Measurements from ENCODE around the gene FAXDC2.

Gene FAXDC2, protein sequence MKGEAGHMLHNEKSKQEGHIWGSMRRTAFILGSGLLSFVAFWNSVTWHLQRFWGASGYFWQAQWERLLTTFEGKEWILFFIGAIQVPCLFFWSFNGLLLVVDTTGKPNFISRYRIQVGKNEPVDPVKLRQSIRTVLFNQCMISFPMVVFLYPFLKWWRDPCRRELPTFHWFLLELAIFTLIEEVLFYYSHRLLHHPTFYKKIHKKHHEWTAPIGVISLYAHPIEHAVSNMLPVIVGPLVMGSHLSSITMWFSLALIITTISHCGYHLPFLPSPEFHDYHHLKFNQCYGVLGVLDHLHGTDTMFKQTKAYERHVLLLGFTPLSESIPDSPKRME

DNA sequence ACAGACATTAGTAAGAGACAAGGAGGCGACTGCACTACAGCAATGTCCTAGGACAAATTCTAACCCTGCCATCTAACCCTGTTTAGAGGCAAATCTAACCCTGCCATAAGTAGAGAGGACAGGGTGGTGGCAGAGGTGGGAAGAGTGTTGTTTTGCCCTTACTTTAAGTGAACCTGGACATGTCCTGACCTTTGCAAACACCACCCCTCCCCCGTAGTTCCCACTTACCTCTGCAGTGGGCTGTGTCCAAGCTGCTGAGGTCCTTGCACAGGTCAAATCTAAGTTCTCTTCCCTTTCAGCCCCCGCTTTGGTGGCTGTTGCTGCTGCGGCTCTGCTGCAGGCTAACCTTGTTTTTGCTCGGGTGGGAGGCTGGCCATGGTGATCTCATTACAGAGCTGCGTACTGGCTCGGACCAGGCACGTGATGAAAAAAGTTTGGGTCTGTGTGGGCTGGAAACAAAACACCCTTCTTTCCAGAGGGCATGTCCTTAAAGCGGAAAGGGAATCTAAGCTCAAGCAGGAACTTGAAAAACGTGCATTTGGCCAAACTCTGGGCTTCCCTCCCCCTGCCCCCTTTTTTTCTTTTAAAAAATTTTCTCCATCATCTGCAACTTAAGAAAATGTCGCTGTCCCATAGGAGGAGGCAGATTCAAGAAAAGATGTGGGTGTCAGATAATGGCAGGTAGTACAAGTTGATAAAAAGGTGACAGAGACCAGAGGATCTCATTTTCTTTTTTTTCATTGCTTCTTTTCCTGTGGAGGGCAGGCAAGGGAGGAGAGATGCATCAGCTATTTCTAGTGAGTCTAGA lies at the start of gene FAXDC2:
Gene FAXDC2, minus strand, starts transcription at position 349 of the 808 bp plus-strand sequence. CDS start 12,425 bp downstream, outside the sequence.
- DNase-seq (ENCODE audit: low read depth), result no peak

DNA sequence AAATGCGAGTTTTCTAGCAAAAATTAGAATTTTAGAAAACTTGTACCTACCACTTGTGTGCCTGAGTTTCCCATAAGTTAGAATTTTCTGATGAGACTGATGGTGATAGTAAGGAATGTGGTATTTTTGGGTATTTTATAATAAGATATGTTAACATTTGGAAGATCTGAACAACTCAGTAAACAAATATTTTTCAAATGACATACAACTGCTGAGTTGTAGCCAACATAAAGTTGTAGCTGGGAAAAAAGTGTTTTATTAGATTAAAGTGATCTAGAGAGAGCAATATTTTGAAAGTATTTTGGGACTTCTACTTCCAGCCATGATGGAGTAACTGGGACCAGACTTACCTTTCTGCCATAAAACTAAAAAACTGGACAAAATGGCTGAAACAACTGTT lies 49.7 kb upstream of the FAXDC2 start:
- DNase-seq (ENCODE audit: low read depth), result no peak

DNA sequence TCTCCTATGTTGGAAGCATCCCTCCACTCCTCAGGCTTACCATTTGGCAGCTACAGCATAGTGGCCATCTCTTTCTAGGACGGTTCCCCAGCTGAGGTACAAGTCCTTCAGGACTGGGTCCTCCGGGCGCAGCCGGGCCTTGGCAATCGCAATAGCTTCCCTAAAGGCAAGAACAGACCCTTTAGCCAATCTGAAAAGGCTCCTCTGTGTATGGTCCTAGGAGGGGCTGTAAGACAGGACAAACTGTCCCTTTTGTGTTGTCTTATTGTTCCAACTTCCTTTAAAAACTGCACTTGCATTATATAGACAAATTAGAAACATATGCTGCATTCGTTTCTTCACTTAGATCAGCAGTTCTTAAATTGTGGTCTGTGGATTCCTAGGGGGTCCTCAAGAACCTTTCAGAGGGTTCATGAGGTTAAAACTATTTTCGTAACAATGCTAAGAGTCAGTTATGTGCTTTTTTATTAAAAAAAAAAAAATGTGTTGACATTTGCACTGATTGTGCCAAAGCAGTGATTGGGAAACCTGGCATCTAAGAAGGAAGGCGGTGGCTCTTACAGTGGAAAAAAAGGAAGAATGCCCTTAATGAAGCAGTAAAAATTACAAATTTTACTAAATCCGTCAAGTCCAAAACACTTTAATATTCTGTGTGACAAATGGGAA lies 48.9 kb upstream of the FAXDC2 start:
- no peak for DNase-seq (ENCODE audit: low read depth)

DNA sequence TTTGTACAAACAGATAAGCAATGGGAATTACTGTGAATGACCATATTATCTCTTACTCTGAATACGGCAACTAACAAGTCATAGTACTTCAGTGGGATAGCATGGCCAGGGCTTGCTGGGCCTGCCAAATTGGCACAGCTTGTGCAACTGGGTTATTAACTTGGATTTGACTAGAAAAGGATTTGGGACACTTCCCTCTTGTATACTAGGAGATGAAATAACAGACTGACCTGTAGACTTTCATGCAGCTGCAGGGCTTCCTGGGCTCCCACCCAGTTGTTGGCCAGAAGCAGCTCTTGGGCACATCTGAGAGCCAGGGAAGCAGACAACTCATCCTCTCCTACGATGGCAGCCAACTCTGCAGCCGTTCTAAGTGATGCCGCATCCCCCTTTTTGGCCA lies 47.8 kb upstream of the FAXDC2 start:
- DNase-seq (ENCODE audit: low read depth), result no peak

DNA sequence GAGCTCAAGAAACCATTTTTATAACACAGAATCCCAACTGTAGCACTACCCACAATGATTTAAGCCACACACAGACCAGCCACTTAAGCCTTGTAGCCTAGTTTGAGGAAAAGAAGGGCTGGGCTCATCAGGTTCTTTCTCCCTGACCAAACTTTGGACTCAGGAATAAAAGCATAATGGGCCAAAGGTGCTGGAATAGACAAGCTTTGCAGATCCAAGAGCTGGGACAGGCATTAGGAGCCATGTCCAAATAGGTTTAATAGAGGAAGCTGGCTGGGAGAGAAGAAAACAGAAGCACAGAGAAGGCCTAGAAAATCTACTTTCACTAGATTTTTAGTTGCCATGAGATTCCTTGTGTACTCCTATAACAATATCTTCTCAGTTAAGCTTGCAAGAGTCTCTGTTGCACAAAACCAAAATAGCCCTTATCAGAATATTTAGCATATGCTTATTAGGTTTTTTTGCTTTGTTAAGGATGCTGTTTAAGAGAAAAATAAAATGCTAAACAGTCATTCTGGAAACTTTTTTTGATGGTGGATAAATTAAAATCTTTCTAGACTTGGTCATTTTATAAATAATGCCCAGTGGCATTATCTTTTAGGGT lies 46.3 kb upstream of the FAXDC2 start:
- no peak for DNase-seq (ENCODE audit: low read depth)

DNA sequence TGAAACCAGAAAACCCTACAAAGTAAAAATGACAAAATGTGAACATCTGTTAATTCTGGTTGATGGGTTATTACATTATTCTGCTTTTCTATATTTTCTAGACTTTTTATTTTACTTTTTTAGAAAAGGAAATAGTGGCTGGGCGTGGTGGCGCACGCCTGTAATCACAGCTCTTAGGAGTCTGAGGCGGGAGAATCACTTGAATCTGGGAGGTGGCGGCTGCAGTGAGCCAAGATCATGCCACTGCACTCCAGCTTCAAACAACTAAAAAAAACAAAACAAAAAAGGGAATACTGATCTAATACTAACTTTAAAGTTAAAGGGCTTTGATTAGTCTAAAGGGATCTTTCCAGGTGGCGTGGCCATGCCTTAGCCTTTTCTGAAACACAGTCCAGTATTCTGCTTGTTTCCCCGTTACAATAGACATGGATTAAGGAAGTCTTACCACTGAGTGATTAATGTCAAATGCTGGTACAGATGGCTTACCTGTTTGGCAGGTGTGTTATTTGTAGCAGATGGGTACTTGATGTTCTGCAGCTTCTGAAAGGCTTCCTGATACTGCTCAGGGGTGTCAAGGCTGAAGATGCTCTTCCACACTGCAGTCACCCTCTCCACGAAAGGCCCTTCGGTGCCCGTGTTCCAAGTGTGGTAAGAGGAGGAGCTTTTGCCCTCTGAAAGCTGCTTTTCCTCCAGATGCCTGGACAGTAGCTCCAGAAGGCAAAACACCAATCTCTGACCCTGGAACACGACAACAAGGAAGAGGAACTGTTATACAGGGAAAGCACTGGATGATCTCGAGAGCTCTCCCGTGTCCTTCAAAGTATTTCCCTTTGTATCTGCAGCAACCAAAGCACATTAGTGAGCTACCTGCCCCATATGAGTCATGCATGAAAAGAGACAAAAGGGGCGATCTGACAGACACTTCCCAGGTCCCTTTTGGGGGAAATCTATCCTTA lies 45.5 kb upstream of the FAXDC2 start:
- no peak for DNase-seq (ENCODE audit: low read depth)

DNA sequence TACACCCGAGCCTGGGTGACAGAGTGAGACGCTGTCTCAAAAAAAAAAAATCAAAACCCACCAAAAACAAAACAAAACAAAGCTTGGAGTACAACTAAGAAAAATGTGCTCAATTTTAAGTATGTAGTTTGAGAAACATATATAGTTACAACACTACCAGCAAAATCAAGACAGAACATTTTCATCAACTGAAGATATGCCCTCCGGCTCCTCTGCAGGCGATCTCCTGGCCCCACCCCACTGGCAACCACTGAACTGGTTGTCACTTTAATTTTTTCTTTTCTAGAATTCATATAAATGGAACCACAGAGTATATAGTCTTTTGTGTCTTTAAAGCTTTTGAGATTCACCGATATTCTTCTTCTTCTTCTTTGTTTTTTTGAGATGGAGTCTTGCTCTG lies 43.0 kb upstream of the FAXDC2 start:
- DNase-seq (ENCODE audit: low read depth), result no peak

DNA sequence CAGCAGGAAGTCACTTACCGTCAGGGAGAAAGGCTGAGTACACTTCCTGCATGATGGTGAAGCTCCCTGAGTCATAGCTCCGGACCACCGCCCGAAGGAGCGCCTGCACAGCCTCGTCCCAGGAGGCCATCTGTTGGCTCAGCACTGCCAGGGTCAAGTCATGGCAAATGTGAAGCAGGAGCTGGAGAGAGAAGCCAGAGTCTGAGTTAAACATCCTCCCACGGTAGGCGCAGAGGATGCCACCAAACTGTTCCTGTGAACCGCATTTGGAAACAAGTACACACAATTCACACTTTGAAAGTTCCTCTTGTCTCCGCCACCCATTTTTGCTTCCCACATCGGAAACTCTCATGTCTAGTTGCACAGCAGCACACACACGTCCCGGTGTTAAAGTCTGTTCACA lies 42.0 kb upstream of the FAXDC2 start:
- no peak for DNase-seq (ENCODE audit: low read depth)

DNA sequence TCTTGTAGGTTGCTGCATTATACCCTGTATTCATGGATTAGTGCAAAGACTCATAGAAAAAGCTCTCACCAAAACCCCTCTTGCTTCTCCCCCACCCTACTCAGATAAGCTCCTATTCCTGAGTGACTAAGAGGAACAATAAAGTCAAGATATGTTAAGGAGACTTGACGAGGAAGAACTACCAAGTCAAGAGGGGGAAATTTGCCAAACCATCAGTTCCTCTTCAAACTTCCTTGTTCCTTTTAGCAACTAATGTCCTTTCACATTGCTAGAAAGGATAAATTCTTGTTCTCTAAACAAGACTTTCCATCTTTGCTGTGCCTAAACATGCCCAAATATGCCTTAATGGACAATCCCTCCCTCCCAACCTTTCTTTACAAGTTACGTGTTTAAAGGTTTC lies 35.0 kb upstream of the FAXDC2 start:
- DNase-seq (ENCODE audit: low read depth), result no peak

DNA sequence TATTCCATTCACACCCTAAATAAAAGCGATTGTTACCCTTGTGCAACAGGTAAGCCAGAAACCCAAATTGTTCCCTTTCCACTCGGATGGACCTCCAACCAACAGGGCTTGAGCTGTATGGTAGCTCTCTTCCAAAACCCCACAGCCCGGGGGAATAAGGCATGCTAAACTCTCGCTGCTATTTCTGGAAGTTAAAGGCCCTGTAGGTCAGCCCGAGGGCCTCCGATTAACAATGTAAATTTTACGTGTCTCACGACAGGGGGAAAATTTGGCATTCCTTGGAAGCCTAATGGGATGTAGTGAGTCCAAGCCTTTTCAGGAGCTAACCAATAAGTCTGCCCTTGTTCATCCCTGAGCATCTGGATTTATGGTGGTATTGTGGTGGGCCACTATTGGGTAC lies 34.0 kb upstream of the FAXDC2 start:
- DNase-seq (ENCODE audit: low read depth), result no peak

DNA sequence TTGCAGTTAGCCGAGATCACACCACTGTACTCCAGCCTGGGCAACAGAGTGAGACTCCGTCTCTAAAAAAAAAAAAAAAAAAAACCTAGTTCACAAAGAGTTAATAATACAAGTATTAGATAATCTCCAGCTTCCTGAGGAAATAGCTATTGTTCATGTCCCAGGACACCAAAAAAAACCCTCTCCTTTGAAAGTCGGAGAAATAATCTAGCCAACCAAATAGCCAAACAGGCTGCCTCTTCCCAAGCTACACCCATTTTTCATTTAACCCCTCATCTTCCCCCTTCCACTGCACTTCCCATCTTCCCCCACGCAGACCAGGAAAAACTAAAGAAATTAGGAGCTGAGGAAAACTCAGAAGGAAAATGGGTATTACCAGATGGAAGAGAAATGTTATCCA lies 31.6 kb upstream of the FAXDC2 start:
- DNase-seq (ENCODE audit: low read depth), result no peak

DNA sequence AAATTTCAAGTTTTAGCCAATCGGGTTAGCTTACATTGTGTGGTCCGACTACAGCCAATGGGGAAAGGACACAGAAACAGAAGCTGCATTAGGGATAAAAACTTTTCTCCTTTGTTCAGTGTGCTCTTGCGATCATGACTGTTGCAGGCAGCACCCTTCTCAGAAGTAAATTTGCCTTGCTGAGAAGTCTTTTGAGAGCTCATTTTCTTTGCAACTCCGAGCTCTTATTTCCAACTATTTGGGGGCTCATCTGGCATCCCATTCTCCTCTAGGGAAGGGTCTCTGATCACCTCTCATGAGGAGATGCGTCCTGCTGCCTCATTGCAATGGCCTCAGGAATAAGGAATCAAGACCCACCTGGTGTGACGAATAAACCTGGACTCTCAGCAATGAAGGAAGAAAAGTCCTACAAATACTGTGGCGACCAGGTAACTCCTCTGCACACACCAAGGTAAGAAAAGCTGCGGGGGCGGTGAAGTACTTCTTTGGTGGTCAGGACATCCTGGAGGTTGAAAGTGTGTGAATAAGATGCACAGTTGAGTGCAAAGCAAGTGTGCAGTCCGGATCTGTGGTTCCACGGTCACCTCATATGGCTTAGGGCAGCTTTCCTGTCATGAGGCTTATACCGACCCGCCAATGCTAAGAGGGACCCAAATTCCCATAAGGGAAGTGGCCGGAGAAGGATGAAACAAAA lies 28.4 kb upstream of the FAXDC2 start:
- DNase-seq (ENCODE audit: low read depth), result no peak

DNA sequence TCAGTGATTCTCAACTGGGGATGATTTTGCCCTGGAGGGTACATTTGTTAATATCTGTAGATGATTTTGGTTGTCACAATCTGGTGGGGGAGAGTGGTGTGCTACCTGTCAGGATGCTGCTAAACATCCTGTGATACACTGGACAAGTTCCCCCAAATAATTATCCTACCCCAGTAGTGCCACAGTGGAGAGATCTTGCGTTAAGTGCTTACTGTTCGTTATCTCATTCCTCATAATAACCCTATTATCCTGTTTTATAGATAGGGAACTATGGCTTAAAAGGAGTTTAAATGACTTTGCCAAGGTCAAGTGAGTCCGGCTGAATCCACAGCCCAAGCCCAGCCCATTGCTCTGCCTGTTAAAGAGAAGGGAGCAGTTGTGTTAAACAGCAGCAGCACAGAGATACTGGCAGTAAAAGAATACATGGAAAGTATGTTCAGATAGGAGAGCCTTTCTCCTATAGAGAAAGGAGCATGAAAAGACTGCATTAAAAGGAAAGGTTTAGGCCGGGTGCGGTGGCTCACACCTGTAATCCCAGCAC lies 23.5 kb upstream of the FAXDC2 start:
- DNase-seq (ENCODE audit: low read depth), result no peak

DNA sequence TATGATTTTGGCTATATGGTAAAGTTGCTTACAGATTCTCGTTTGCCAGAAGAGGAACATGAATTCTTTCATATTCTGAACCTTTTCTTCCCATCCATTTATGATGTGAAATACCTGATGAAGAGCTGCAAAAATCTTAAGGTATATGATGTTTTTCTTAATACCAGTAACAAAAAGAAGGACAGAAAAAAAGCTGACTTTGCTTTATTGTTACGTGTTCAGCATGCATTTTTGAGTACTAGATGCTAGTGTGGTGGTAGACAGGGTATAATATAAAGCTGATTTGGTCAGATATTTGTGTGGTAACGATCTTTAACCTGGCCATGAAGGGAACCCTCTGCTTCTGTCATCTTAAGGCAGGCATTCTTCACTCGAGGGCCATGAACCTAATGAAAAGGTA lies 21.3 kb upstream of the FAXDC2 start:
- no peak for DNase-seq (ENCODE audit: low read depth)

DNA sequence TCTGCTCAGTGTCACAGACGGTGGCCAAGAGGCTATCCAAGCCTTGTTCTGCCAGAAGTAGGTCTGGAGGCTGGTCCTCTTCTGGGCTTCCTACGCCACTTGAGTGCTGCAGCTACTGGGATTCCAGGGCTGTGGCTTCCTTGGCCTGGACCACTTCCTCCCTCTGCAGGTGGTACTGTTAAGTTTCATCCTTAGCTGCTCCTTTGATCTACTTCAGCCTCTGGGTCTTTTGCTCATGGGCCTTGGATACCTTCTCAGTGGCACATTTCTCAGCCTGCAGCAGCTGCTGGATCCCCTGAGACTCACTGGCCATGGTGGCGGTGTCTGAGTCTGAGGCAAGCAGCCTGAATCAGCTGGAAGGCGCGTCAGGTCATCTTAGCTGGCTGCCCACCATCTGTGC lies 18.3 kb upstream of the FAXDC2 start:
- DNase-seq (ENCODE audit: low read depth), result no peak

DNA sequence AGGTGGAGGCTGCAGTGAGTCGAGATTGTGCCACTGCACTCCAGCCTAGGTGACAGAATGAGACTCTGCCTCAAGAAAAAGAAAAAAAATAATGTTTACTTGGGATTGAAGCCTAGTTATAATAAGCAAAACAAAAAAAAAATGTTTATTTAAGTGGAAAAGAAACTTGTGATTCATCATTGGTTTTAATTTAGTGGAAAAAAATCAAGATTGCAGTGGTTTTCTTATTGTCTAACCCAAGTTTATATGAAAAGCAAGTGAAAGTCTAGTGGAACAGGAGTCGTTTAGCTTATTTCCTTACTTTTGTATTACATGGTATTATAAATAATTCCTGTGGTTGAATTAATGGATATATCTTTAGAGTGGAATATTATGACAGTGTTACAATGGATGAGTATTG lies 16.4 kb upstream of the FAXDC2 start:
- no peak for DNase-seq (ENCODE audit: low read depth)

DNA sequence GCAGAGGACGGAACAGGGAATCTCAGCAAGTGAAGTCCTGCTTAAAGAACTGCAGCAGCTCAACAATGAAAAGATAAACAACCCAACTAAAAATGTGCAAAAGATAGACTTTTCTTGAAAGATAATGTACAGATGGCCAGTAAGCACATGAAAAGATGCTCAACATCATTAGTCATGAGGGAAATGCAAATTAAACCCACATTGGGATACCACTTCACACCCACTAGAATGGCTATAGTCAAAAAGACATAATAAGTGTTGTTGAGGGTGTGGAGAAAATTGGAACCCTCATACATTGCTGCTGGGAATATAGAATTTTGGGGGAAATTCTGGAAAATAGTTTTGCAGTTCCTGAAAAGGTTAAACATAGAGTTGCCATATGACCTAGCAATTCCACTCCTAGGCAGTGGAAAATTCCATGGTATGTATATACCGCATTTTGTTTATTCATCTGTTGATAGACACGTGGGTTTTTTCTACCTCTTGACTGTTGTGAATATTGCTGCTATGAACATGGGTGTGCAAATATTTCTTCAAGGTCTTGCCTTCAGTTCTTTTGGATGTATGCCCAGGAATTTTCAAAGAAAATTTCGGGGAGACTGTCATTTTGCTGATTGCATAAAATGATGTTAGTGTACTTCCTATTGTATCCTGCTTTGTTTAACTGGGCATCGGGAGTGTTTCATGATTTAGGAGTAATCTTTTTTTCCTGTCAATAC lies 15.2 kb upstream of the FAXDC2 start:
- DNase-seq (ENCODE audit: low read depth), result no peak

DNA sequence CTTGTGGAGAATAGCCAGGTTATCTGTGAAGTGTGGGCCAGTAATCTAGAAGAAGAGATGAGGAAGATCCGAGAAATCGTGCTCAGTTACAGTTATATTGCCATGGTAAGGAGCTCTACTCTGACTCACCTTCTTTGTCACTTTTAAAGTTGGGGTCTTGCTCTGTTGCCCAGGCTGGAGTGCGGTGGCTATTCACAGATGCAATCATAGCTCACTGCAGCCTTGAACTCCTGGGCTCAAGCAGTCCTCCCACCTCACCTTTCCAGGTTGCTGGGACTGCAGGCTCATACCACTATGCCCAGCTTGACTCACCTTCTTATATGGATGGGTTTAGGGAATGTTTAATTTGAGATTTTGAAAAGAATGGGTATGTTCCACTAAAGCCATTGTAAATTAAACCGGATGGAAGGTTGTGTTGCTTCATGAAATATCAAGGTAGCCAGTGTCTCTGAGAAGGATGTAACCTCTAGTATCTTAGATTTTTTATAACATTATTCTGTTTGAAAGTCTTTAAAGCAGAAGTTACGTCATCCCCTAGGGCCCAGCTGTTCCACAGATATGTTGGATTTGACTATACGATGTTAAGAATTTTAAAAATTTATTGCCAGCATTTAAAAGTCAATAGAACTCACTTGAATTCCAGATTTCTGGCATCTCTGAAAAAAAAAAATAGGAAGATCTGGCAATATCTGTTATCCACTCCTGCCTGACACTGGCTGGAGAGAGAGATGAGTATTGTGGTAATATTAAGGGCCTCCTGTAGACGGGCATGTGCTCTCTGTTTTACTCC lies 13.1 kb upstream of the FAXDC2 start:
- no peak for DNase-seq (ENCODE audit: low read depth)

DNA sequence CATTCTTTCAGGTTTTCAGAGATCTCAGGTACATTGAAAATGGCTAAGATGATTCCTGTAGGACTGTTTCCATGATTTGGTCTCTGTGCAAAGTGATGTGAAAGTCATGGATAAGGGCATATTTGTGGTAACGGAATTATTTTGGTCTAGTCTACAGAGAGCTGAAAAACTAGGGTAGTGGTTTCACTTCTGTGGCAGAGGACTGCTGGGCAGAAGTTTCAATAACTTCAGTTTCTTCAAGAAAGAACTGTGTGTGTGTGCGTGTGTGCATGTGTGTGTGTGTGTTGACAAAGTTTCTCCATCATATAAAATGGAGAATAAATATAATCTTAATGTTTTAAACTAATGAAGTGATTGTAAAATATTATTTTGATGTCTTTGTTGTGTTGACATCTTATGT lies 12.4 kb upstream of the FAXDC2 start:
- DNase-seq (ENCODE audit: low read depth), result no peak
